ENCODE measurements around the gene ARID3B.
A peak's percentile ranks its signal among the peaks of the same experiment; 100 is the strongest.
"Not testable (repeated sequence)": the region's sequence is repeated elsewhere in the genome, so short reads cannot be mapped to it uniquely, and the experiment has no call there.

ARID3B gene

DNA sequence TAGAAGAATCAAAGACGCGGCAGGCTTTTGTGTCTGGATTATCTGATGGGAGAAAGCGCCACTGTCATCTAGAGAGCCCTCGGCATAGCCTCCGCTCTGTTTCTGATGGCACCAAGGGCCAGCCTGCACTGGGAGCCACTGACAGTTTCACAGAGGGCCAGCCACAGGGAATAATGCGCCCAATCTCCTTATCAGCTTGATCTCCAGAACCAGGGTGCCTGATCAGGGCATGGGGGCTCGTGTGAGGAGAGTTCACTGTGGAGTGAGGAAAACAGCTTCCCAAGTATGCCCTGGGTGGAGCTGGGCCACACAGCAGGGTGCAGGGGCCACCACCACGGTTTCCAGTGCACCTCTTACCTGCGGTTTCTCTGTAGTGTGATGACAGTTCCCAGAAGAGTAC, 44.8 kb downstream of the ARID3B start:
- no peak overlapping the region for H3K27ac ChIP-seq (ENCODE audit: low read depth, low read length, severe bottlenecking)
- 94 to 98% methylated on average over 8 of the region's 9 CpGs for WGBS, 2 experiments (ENCODE audit: insufficient coverage in 2 of 2)
- peaks cover 49% of the 10 kb centered on the region for H3K4me1 ChIP-seq (ENCODE audit: control insufficient read depth, insufficient read depth, low read length, poor library complexity, severe bottlenecking)
- H3K4me3 ChIP-seq (ENCODE audit: extremely low read depth, insufficient read depth, low read length, poor library complexity, severe bottlenecking): no peak overlapping the region
- peaks cover 72% of the 10 kb centered on the region for H3K36me3 ChIP-seq (ENCODE audit: control insufficient read depth, insufficient read depth, low read length)
- no peaks in the 10 kb centered on the region for H3K9me3 ChIP-seq (ENCODE audit: control insufficient read depth, low read length)

- H3K27ac ChIP-seq (ENCODE audit: low read depth, low read length, severe bottlenecking): peak overlapping the region; percentile 84
- H3K4me1 ChIP-seq (ENCODE audit: control insufficient read depth, insufficient read depth, low read length, poor library complexity, severe bottlenecking): peaks cover 34% of the 10 kb centered on the region
- no peak overlapping the region for H3K4me3 ChIP-seq (ENCODE audit: extremely low read depth, insufficient read depth, low read length, poor library complexity, severe bottlenecking)
- H3K9me3 ChIP-seq (ENCODE audit: control insufficient read depth, low read length): no peaks in the 10 kb centered on the region
- WGBS, 2 experiments (ENCODE audit: insufficient coverage in 2 of 2): no CpG with 5 or more reads among the region's 6 CpGs
- H3K36me3 ChIP-seq (ENCODE audit: control insufficient read depth, insufficient read depth, low read length): peaks cover 85% of the 10 kb centered on the region
Observed at GRCh38 chr15:74589826-74590225, 48.8 kb downstream of the ARID3B start.

DNA sequence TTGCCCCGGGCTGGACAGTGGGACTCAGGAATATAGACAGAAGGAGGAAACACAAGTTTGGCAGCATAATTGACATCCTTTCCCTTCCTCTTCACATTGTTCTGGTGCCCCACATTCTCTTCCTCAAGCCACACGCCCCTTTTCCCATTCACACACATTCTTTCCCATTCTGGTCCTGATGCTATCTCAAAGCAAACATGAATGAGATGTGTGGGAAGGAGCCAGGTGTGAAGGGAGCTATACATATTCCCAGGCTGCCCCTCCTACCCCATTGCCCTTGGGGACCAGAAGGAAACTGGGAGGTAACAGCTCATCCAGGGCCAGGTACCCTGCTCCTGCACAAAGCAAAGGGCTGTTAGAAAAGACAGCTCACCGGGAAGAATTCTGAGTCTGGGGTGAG, 51.2 kb downstream of the ARID3B start:
- Histone ChIP-seq H3K27ac (ENCODE audit: low read depth, low read length, severe bottlenecking) (no peak overlapping the region), H3K36me3 (ENCODE audit: control insufficient read depth, insufficient read depth, low read length) (peaks cover 74% of the 10 kb centered on the region), H3K4me3 (ENCODE audit: extremely low read depth, insufficient read depth, low read length, poor library complexity, severe bottlenecking) (no peak overlapping the region), H3K9me3 (ENCODE audit: control insufficient read depth, low read length) (no peaks in the 10 kb centered on the region), H3K4me1 (ENCODE audit: control insufficient read depth, insufficient read depth, low read length, poor library complexity, severe bottlenecking) (peaks cover 28% of the 10 kb centered on the region)
- WGBS, 2 experiments (ENCODE audit: insufficient coverage in 2 of 2): 83 to 100% methylated on average over 1 of the region's 3 CpGs

GRCh38 chr15:74593122-74593521, 52.1 kb downstream of the ARID3B start:
- H3K27ac ChIP-seq (ENCODE audit: low read depth, low read length, severe bottlenecking): no peak overlapping the region
- peaks cover 74% of the 10 kb centered on the region for H3K36me3 ChIP-seq (ENCODE audit: control insufficient read depth, insufficient read depth, low read length)
- H3K4me3 ChIP-seq (ENCODE audit: extremely low read depth, insufficient read depth, low read length, poor library complexity, severe bottlenecking): no peak overlapping the region
- peaks cover 19% of the 10 kb centered on the region for H3K4me1 ChIP-seq (ENCODE audit: control insufficient read depth, insufficient read depth, low read length, poor library complexity, severe bottlenecking)
- 94 to 100% methylated on average over 3 of the region's 7 CpGs for WGBS, 2 experiments (ENCODE audit: insufficient coverage in 2 of 2)
- no peaks in the 10 kb centered on the region for H3K9me3 ChIP-seq (ENCODE audit: control insufficient read depth, low read length)

DNA sequence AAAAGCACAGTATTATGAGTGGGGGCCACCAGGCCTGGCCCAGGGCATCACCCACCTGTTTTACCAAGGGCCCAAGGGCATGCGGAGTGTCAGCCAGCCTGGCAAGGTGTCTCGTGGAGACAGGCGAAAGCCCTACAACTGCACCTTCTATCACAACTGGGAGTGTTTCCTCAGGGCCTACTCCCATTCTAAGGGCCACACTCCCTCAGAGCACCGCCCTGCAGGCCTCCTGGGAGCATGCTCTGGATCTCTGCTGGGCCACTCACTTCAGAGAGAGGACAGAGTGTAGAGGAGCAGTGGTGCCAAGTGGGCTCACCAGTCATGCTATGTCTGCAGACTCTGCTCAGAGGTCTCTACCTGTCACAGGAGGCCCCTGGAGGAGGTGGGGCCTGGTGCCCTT, 53.4 kb downstream of the ARID3B start:
- Histone ChIP-seq H3K36me3 (ENCODE audit: control insufficient read depth, insufficient read depth, low read length) (peaks cover 84% of the 10 kb centered on the region), H3K9me3 (ENCODE audit: control insufficient read depth, low read length) (no peaks in the 10 kb centered on the region), H3K27ac (ENCODE audit: low read depth, low read length, severe bottlenecking) (no peak overlapping the region), H3K4me3 (ENCODE audit: extremely low read depth, insufficient read depth, low read length, poor library complexity, severe bottlenecking) (no peak overlapping the region), H3K4me1 (ENCODE audit: control insufficient read depth, insufficient read depth, low read length, poor library complexity, severe bottlenecking) (peaks cover 7% of the 10 kb centered on the region)
- 93 to 100% methylated on average over 2 to 3 of the region's 4 CpGs for WGBS, 2 experiments (ENCODE audit: insufficient coverage in 2 of 2)

GRCh38 chr15:74595271-74595670, 54.3 kb downstream of the ARID3B start:
- 91 to 97% methylated on average over 3 to 4 of the region's 5 CpGs for WGBS, 2 experiments (ENCODE audit: insufficient coverage in 2 of 2)
- no peaks in the 10 kb centered on the region for H3K9me3 ChIP-seq (ENCODE audit: control insufficient read depth, low read length)
- H3K4me1 ChIP-seq (ENCODE audit: control insufficient read depth, insufficient read depth, low read length, poor library complexity, severe bottlenecking): no peaks in the 10 kb centered on the region
- H3K27ac ChIP-seq (ENCODE audit: low read depth, low read length, severe bottlenecking): no peak overlapping the region
- peaks cover 77% of the 10 kb centered on the region for H3K36me3 ChIP-seq (ENCODE audit: control insufficient read depth, insufficient read depth, low read length)
- H3K4me3 ChIP-seq (ENCODE audit: extremely low read depth, insufficient read depth, low read length, poor library complexity, severe bottlenecking): no peak overlapping the region

- H3K4me1 ChIP-seq (ENCODE audit: control insufficient read depth, insufficient read depth, low read length, poor library complexity, severe bottlenecking); H3K27ac ChIP-seq (ENCODE audit: low read depth, low read length, severe bottlenecking); H3K9me3 ChIP-seq (ENCODE audit: control insufficient read depth, low read length); H3K4me3 ChIP-seq (ENCODE audit: extremely low read depth, insufficient read depth, low read length, poor library complexity, severe bottlenecking): not testable (repeated sequence)
- 90 to 100% methylated on average over 1 to 2 of the region's 11 CpGs for WGBS, 2 experiments (ENCODE audit: insufficient coverage in 2 of 2)
- H3K36me3 ChIP-seq (ENCODE audit: control insufficient read depth, insufficient read depth, low read length): peaks cover 65% of the 10 kb centered on the region
Observed at GRCh38 chr15:74596736-74597135, 55.7 kb downstream of the ARID3B start.

DNA sequence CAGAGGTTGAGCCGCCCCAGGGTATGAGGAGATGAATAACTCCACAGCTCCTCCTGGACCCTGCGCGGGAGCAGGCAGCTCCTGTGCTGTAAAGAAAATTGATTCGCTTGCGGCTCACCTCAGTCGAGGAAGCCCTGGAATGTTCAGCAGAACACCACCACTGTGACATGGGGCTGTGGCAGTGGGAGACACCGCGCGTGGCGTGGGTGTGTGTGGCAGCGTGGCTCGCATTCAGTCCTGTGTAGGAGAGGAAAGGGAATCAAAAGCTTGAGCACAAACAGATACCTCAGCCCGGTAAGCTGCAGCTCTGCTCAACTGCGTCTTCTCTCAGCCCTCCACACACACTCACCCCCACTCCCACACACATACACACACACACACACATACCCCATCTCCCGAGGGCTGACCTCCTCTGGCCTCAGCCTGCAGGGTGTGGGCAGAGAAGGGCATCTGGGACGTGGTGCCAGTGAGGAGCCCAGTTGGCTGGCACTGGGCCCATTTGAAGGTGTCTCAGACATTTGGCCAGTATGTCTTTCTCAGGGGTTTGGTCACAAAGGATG, 56.2 kb downstream of the ARID3B start:
- H3K36me3 ChIP-seq (ENCODE audit: control insufficient read depth, insufficient read depth, low read length): peaks cover 60% of the 10 kb centered on the region
- 100% methylated on average over 2 to 6 of the region's 16 CpGs for WGBS, 2 experiments (ENCODE audit: insufficient coverage in 2 of 2)
- H3K27ac ChIP-seq (ENCODE audit: low read depth, low read length, severe bottlenecking); H3K4me1 ChIP-seq (ENCODE audit: control insufficient read depth, insufficient read depth, low read length, poor library complexity, severe bottlenecking); H3K4me3 ChIP-seq (ENCODE audit: extremely low read depth, insufficient read depth, low read length, poor library complexity, severe bottlenecking); H3K9me3 ChIP-seq (ENCODE audit: control insufficient read depth, low read length): not testable (repeated sequence)

GRCh38 chr15:74598126-74598842, 57.3 kb downstream of the ARID3B start:
- Histone ChIP-seq H3K27ac (ENCODE audit: low read depth, low read length, severe bottlenecking) (no peak overlapping the region), H3K4me1 (ENCODE audit: control insufficient read depth, insufficient read depth, low read length, poor library complexity, severe bottlenecking) (no peaks in the 10 kb centered on the region)

GRCh38 chr15:74599156-74599555, 58.1 kb downstream of the ARID3B start:
- Histone ChIP-seq H3K4me3 (ENCODE audit: extremely low read depth, insufficient read depth, low read length, poor library complexity, severe bottlenecking) (no peak overlapping the region), H3K27ac (ENCODE audit: low read depth, low read length, severe bottlenecking) (no peak overlapping the region)

More at GRCh38 chr15:74598126-74598842, 57.3 kb downstream of the ARID3B start:
- H3K9me3 ChIP-seq (ENCODE audit: control insufficient read depth, low read length): no peaks in the 10 kb centered on the region
- WGBS, 2 experiments (ENCODE audit: insufficient coverage in 2 of 2): 84 to 86% methylated on average over 24 to 26 of the region's 26 CpGs
- no peak overlapping the region for H3K4me3 ChIP-seq (ENCODE audit: extremely low read depth, insufficient read depth, low read length, poor library complexity, severe bottlenecking)
- H3K36me3 ChIP-seq (ENCODE audit: control insufficient read depth, insufficient read depth, low read length): peaks cover 50% of the 10 kb centered on the region

More at GRCh38 chr15:74599156-74599555, 58.1 kb downstream of the ARID3B start:
- no peaks in the 10 kb centered on the region for H3K4me1 ChIP-seq (ENCODE audit: control insufficient read depth, insufficient read depth, low read length, poor library complexity, severe bottlenecking)
- peaks cover 41% of the 10 kb centered on the region for H3K36me3 ChIP-seq (ENCODE audit: control insufficient read depth, insufficient read depth, low read length)
- 95% methylated on average over 15 of the region's 15 CpGs for WGBS, 2 experiments (ENCODE audit: insufficient coverage in 2 of 2)
- H3K9me3 ChIP-seq (ENCODE audit: control insufficient read depth, low read length): no peaks in the 10 kb centered on the region

Data from mesodermal cell (in vitro differentiated cells).